Superior temporal gyrus (tissue), 1 donor: ENCODE results near the gene TCEAL7.
"Not testable (repeated sequence)": the region's sequence is repeated elsewhere in the genome, so short reads cannot be mapped to it uniquely, and the experiment has no call there.

Experiments
- DNase-seq: peaks from one replicate; pipeline ENCODE4 v3.0.0-alpha.2; 2016; ENCODE audit errors: extremely low spot score

Gene TCEAL7, protein sequence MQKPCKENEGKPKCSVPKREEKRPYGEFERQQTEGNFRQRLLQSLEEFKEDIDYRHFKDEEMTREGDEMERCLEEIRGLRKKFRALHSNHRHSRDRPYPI

DNA sequence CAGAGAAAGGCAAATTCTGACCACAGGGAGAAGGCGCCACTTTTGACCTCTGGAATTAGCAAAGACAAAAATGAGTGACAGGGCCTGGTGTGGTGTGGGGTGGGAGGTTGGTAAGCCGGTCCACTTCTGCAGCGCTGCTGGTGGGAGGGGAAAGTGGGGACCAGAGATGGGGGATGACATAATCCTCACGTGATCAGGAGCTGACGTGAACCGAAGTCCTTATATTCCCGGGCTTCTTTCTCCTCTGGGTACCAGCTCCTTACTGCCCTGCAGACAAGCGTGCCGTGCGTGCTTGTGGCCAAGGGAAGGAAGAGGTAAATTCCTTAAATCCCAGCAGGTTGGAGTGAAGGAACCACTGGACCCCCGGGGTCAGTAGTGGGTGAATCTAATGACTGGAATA is at the start of gene TCEAL7:
Gene TCEAL7 (plus strand): TSS at position 249 of the 400 bp plus-strand sequence. CDS start 1,165 bp downstream, outside the sequence.
- DNase-seq, result peak; percentile 89

DNA sequence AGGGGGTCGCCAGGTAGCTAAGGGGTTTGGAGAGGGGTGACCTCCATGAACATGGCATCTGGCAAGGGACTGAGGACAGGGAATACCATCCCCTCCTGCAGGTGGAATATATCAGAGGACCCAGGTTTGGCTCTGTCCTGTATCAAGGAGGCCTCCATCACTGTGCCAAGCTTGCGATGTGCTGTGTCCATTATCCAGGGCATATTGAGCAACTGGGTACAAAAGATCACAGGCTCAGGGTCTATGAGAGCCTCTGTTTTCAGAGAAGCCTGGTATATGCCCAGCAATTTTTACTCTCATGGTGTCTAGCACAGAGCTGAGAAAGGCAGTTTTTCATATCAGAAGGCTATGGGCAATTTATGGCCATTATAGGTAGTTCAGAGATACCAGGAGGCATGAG is 36.9 kb upstream of the TCEAL7 start:
- no peak for DNase-seq

DNA sequence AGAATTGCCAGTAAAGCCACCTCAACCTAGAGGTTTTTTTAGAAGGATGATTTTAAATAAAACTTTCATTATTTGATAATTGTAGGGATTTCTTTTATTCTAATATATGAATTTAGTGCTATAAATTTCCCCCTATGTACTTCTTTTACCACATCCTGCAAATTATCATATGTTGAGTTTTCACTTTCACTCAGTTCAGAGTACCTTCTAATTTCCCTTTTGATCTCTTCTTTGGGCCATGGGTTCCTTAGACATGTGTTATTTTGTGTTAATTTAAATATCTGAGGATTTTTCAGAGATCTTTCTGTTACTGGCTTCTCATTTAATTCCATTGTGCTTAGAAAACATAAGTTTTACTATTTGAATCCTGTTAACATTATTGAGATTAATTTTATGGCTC is 25.3 kb upstream of the TCEAL7 start:
- DNase-seq, result no peak

DNA sequence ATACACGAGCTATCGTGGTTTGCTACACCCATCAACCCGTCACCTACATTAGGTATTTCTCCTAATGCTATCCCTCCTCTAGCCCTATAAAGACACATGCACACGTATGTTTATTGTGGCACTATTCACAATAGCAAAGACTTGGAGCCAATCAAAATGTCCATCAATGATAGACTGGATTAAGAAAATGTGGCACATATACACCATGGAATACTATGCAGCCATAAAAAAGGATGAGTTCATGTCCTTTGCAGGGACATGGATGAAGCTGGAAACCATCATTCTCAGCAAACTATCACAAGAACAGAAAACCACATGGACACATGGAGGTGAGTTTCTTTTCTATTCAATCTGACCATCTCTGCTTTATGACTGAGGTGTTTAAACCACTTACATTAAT is 24.4 kb upstream of the TCEAL7 start:
- not testable (repeated sequence) for DNase-seq

DNA sequence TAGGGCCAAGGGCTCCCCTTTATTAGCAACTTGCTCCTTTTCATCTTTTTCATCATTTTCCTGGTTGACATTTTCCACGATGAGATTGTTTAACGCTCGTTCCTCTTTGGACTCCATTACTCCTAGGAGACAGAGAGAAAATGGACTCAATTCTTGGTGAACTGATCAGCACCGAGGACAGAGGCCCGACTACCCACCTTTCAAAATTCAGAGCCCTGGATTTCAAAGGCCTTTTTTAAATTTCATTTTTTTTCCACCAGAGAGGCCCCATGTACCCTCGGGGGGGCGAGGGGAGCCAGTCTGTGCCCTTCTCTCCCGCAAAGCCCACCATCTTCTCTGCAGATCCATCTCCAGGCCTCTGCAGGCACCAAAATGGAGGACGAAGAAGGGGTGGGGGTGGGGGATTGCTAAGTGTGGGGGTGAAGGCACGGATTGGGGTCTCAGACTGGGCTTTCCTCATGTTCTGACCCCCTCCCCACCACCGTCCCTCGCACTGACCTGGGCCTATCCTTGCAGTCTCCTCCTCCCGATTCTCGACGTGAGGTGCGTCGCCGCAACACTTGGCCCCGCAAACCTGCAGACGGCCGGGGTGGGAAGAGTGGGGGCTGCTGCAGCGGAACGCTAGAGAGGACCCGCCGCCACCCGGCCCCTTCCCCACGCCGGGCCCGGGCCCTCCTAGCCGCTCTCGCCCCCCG is 20.0 kb upstream of the TCEAL7 start:
- DNase-seq, result no peak

DNA sequence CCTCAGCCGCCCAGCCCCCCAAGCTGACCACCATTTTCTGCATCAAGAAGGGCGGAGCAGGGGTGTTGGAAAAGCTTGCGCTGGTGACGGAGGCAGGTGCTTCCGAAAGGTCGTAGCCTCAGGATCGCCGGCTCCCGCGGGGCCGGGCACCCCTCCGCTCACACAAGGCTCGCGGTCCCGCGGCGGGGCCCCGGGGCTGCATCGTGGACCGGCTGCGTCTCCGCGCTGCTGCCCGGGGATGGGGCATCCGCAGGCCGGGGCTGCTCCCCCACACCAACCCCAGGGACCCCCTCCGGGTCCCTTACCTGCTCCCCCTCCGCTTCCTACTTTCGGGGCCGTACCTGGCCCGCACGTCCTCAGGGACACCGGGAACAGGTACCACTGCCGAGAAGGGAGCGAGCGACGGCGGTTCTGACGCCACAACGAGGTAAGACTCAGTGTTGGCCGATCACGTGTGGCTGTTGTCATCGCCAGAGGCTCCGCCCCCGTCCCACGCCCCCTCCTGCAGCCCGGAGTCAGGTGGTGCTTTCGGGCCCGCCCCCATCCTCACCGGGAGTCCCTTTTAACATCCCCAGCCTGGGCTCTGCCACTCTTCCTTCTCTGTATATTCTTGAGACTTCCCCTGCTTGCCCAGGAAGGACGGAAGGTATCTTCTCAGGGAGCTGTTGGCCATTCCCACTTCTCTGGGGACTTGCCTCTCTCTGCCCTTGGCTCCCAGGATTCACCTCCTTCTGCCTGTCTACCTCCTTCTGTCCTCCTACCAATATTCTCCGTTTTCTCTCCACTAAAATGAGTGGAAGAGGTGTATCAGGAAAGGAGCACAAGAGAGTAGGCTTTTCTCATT is 19.3 kb upstream of the TCEAL7 start, which contains the start of gene BEX2:
Gene BEX2 (minus strand): TSS at position 436 of the 844 bp plus-strand sequence. CDS start 1,014 bp downstream, outside the sequence.
- DNase-seq, result peak; percentile 68

DNA sequence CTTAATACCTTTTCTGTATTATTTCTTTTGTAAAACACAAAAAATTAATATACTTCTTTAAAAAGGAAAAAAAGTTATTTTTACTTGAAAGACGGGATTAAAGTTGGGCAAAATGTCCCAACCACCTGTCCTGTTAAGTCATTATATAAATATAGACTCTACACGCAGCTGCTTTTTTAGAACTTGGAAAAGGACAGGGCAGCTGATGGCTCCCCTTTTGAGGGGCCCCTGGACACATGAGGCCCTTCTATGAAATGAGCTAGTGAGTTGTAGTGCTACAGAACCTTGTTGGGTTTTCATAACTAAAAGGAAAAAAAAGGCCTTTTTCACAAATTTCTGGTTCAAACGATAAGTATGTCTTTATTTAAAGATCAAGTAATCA is 18.6 kb upstream of the TCEAL7 start:
- DNase-seq, result no peak

DNA sequence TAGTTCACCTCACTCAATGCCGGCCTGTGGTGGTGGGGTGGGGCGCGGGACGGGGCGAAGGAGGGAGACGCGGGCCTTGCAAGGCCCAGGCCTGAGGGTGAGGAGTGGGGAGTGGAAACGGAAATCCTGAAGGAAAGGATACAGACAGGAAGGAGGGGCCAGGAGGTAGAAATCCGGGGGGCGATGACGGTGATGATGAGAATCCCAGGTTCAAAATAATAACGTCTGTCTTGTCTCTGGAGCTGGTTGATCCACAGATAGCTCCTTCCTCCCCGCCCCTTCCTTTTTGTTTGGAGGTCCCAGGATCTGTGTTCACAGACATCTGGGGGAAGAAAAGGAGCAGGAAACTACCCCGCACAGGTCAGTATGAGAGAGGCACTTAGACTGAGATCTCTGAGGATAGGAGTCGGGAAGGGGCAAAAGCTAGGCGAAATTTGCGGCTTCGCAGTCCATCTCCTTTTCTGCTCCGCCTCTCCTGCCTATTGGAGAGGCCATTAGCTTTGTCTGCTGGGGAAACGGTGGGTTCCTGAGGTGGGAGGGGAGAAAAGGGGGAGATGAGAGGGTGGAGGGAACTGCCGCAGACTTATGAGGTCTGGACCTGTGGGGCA is 746 bp downstream of the TCEAL7 start:
- peak; percentile 24 for DNase-seq

DNA sequence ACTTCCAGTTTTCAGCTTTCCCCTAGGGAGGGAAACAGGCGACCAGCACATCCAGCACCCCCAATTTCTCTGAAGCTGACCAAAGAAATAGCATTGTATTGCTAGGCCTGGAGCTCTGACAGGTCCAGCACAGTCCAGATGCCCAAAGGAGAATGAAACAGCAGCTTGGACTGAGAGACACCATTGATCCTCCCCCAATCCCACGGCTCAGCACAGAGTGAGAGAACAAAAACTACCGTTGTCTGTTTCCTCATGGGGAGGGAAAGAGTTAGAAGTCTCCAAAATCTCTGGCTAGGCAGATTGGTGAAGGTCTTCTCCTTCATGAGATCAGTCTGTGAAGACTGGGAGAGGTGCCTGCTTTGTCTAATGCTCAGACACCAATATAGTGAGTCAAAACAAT is 8.6 kb downstream of the TCEAL7 start:
- peak; percentile 68 for DNase-seq

DNA sequence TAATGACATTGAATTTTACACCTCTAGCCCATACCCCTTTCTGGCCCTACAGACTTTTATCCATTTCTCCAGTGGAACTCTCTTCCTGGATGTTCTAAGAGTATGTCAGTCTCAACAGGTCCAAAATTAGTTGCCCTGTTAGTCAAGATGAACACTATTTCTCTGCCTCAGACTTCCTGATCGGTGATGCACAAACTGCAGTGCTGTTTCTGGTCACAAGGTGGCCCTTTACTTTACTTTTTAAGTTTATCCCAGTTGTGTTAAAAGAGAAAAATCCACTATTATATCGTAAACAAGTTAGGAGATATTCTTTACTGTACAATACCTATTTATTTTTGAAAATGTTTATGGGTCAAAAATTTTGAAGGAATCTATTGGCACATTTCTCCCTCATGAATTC is 13.1 kb downstream of the TCEAL7 start:
- DNase-seq, result peak; percentile 79

DNA sequence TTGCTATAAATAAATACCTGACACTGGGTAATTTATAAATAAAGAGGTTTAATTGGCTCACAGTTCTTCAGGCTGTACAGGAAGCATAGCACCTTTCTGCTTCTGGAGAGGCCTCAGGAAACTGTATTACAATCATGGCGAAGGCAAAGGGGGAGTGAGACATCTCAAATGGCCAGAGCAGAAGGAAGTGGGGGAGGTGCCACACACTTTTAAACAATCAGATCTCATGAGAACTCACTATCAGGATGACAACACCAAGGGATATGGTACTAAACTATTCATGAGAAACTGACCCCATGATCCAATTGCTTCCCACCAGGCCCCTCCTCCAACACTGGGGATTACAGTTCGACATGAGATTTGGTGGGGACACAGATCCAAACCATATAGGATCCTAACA is 14.6 kb downstream of the TCEAL7 start:
- no peak for DNase-seq

DNA sequence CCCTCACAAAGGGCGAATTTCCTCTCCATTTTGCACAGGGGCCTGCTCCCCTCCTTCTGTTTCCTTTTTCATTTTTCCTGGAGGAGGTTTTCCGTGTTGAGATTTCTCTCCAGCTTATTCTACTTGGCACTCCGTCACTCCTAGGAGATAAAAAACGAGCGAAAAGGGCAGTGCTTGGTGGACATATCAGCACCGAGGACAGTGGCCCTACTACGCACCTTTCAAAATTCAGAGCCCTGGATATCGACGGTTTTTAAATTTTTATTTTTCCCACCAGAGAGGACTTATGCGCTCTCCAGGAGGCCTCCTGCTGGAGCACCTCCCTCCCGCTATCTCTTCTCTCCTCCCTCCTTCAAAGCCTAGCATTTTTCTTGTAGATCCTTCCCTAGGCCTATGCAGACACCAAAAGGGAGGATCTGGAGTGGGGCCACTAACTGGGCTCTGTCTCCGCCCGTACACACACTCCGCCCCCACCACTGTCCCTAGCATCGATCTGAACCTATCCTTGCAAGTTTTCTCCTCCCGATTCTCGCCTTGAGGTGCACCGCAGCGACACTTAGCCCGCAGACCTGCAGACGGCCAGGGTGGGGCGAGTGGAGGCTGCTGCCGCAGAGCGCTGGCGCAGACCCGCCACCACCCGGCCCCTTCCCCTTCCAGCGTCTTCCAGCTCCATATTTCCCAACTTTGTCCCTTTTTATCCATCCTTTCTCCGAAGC is 17.8 kb downstream of the TCEAL7 start:
- no peak for DNase-seq

DNA sequence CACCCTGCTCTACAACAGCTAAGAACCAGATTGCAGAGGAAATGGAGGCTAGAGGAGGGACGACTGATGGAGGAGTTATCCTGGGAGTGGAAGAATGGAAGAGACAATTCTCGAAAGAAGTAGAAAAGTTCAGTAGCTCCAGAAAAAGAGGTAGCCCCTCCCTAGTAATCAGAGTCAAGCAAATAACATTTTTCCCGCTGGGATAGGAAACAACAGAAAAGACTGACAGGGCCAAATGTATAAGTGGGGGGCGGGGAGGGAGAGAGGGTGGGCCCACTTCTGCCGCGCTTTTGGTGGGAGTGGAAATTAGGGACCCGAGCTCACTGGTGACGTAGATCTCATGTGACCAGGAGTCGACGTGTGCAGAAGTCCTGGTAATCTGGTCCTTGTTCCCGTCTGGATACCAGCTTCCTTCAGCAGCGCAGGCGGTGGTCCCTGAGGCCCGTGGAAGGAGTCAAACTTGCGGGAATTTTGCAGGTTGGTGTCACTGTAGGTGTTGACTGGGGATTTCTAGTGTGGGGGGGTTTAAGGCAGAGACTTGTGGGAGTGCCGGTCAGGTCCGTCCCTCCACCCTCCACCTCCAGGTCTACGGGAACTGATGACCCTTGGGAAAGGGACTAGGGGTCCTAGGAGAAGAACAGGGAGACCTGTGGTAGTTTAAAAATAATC is 26.2 kb downstream of the TCEAL7 start, which contains the start of gene TCEAL9:
Gene TCEAL9 (plus strand): TSS at position 377 of the 669 bp plus-strand sequence. CDS start 1,179 bp downstream, outside the sequence.
- DNase-seq, result peak; percentile 64

DNA sequence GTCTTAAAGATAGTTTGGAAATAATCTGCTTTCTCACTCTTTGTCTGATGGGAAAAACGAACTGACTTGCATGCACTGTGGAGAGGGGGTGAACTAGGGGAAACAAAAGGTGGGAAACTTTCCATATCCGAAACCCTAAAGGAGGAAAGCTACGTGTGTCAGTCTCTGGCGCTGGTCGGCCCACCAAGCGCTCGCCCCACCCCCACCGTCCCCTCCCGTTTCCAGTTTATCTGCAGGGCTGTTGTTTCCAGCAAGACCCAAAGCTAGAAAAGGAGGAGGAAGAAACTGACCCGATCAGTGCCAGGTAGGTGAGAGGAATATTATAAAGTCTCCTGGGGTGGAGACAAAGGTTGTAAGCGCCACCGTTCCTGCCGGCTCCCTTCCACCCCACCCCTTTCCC is 26.8 kb downstream of the TCEAL7 start:
- DNase-seq, result no peak

DNA sequence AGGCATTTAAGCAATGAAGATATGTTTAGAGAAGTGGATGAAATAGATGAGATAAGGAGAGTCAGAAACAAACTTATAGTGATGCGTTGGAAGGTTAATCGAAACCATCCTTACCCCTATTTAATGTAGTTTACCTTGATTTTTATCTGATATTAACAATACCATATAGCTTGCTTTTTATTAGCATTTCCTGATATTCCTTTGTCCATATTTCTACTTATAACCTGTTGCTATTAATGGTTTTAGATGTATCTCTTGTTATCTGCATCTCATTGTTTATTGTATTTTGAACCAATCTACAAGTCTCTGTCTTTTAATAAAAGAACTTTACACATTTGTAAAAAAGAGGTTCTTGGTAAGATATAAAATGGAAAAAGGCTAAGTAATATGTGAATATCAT is 27.8 kb downstream of the TCEAL7 start:
- no peak for DNase-seq

DNA sequence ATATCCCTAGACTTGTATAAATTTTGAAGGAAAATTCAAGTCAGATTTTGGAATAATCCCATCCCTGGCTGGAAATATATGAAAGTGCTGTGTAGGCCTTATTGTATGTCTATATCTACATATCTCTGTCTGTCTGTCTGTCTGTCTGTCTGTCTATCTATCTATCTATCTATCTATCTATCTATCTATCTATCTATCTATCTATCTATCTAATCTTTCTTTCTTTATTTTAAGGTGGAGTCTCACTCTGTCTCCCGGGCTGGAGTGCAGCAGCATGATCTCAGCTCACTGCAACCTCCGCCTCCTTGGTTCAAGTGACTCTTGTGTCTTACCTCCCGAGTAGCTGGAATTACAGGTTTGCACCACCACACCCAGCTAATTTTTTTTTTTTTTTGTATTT is 29.6 kb downstream of the TCEAL7 start:
- DNase-seq, result not testable (repeated sequence)

DNA sequence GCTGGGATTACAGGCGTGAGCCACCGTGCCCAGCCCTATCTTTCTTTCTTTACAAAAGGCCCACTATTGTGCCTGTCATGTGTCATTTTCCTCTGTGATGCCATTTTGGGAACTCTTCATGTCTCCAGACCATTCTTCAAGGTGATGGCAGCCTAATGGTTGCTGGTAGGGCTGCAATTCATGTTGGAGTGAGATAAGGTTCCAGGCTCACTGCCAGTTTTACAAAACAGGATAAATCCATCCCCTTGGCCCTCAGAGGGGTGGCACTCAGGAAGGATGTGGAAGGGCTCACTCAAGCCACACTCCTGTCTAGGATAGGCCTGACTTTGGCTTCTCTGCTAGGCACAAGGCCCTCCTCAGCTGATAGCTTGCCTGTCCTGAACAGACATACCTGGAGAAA is 30.1 kb downstream of the TCEAL7 start:
- no peak for DNase-seq

DNA sequence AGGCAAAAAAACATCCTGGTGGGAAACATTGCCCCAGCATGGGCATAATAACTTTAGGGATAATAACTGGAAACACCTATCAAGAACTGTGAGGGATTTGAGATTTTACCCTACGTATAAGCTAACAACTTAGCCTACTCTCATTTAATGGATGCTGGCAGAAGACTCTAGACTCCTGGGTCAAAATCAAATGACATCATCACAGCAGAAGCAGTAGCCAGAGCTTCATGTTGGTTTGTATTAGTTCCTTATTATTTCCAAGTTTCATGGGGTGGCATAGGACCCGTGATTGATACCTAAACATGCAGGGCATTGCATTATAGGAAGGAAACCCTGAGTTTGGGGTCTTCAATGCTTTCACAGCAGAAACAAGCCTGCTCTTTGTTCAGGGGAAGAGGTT is 30.9 kb downstream of the TCEAL7 start:
- no peak for DNase-seq

DNA sequence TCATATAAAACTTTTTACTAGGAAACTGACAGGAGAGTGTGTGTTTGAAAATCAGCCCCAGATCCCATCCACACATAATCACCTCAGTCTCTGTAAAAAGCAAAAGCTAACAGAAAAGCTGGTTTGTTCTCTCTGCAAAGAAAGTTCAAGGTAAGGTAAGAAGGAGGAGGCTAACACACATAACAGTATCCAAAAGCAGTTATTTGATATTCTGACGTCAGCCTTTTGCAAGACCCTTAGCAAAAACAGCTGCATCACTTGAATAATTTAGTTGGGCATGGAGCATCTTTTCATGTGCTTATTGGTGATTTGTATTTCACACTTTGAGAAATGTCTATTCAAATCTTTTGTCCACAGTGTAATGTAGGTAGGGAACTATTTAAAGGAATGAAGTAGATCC is 31.8 kb downstream of the TCEAL7 start:
- DNase-seq, result no peak

DNA sequence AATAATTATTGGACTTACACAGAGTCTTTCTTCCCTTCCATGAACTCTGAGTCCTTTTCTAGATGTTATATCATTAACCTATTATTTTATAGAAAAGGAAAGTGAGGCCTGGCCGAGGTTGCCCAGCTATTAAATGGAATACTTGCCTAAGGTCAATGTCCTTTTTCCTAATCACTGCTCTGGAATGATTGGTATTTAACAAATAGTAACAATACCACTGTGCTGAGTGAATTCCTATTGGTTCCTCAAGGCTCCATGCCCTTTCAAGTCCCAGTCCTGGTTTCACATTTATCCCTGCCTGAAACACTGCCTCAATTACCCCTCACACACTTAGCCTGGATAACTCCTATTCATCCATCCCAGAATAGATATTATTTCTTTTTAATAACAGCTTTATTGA is 32.4 kb downstream of the TCEAL7 start:
- no peak for DNase-seq

DNA sequence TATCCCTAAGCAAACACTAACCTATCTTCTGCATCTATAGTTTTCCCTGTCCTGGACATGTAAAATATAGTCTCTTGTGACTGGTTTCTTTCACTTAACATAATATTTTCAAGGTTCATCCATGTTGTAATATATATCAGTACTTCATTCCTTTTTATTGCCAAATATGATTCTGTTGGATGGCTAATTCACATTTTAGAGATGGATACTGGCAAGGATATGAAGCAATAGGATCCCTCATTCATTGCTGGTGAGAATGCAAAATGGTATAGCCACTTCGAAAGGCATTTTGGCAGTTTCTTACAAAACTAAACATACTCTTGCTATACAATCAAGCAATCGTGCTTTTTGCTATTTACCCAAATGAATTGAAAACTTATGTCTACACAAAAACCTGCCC is 33.0 kb downstream of the TCEAL7 start:
- no peak for DNase-seq
